Heart right ventricle (tissue), 16 donors: ENCODE results near the gene STK39. TPM values are rescaled to one million over a fixed set of nuclear protein-coding genes. Genes with fewer than 3 reads are reported as not detected.

Experiments
- ATAC-seq, 8 donors: fragments of 200-7000 bp; cut with Tn5 transposase; one replicate each; pipeline ENCODE4 v1.9.1; 2020; ENCODE audit warnings: mild to moderate bottlenecking in 8 of 8, moderate library complexity in 8 of 8, moderate number of reproducible peaks in 1 of 8
- DNase-seq, 2 donors: peaks; one replicate each; pipeline ENCODE4 v3.0.0-alpha.2; 2020
- H3K27ac ChIP-seq, 10 donors: fragments of 200-600 bp; sonication (generic) in 2 of 10; one replicate each; pipeline versions ENCODE4 v1.5.0 to v1.8.0; 2020 to 2022; ENCODE audit warnings: mild to moderate bottlenecking in 3 of 10
- H3K27me3 ChIP-seq, 7 donors: fragments of 200-600 bp; one replicate each; pipeline ENCODE4 v1.8.0; 2021 to 2022; ENCODE audit warnings: mild to moderate bottlenecking in 2 of 7
- H3K36me3 ChIP-seq, 9 donors: fragments of 200-600 bp; sonication (generic) in 1 of 9; one replicate each; pipeline versions ENCODE4 v1.5.0 to v1.8.0; 2020 to 2022; ENCODE audit warnings: mild to moderate bottlenecking in 2 of 9
- H3K4me1 ChIP-seq, 9 donors: fragments of 200-600 bp; sonication (generic) in 1 of 9; one replicate each; pipeline versions ENCODE4 v1.5.0 to v1.8.0; 2020 to 2022; ENCODE audit warnings: mild to moderate bottlenecking in 4 of 9
- H3K4me3 ChIP-seq, 10 donors: fragments of 200-600 bp; sonication (generic) in 2 of 10; one replicate each; pipeline versions ENCODE4 v1.5.0 to v1.8.0; 2020 to 2022; ENCODE audit warnings: mild to moderate bottlenecking in 7 of 10, moderate library complexity in 2 of 10
- H3K9me3 ChIP-seq, 11 donors: fragments of 200-600 bp in 10 of 11; sonication (generic) in 2 of 11; one replicate each; pipeline versions ENCODE4 v1.5.0 to v1.8.0; 2013 to 2022; ENCODE audit warnings: mild to moderate bottlenecking in 2 of 11, control low read depth in 1 of 11, moderate library complexity in 1 of 11
- WGBS, 2 donors: extraction: QIAGEN DNeasy Blood & Tissue Kit; methylation state at CpG; one replicate each; pipeline ENCODE4 v1.1.7; 2013; ENCODE audit warnings: inconsistent platforms in 1 of 2; 5-methylcytosine and 5-hydroxymethylcytosine counted together
- intact Hi-C, 10 donors: fragments of 100-400 bp; cut with DNase I; formaldehyde crosslinking; loops; one replicate each; pipeline versions ENCODE4 v1.11.1 to v1.14.2; 2022
- polyA plus RNA-seq, 2 donors: library from polyadenylated mRNA; stranded (reverse); fragments of 200-250 nt; gene quantifications; one replicate each; pipeline ENCODE4 v1.2.3, GENCODE V29; 2013
- total RNA-seq, 10 donors: library from RNA; stranded (reverse); fragmentation: NEBNext Ultra II Directional in 3 of 10; extraction: Animal tissue kit (Norgen Biotek cat#: 25700) in 3 of 10; gene quantifications; one replicate each; pipeline versions ENCODE4 v1.2.1 to v1.2.4, GENCODE V29; 2021 to 2023
- TF ChIP-seq, protein P1 (sequence below), 9 donors: fragments of 200-600 bp; sonication (generic) in 2 of 9; IDR thresholded peaks; one replicate each; pipeline versions ENCODE4 v1.5.0 to v1.8.0; 2021 to 2022; ENCODE audit warnings: antibody characterized with exemption in 9 of 9, mild to moderate bottlenecking in 5 of 9, moderate library complexity in 1 of 9
- donor health status: Arrhythmogenic right ventricular cardiomyopathy.
- donor health status: ischemic (EF 13 %, LVEDD 7.1; RV severe dilation, severe dysfunction).
- donor health status: healthy with polysubstance abuse.
- donor health status: DM: no; HTN: yes; CAD: no.
- donor health status: DM: no; HTN: no; CAD: no.
- donor health status: ischemic (EF 25% LVEDD 6.9; RV normal size, moderate dysfunction).
- donor health status: ischemic (EF 25% LVEDD 5.7; RV mildly dilated, moderate dysfunction).
- donor health status: healthy.
- donor health status: DM: yes; HTN: yes; CAD: no.
- donor health status: Ischemic cardiomyopathy.
- donor health status: ischemic (EF 35%, LVEDD 5.7; RV mildly dilated, moderate dysfunction).
- donor health status: nonischemic (EF 11% LVEDD 7.7; RV severe dilation, severe dysfunction).
- donor health status: DM: yes; HTN: yes; CAD: no.
- donor health status: PGD.
- donor health status: ischemic (EF 29% LVEDD 5.4; RV normal size, mild dysfunction).
- donor health status: nonischemic (EF 23%, LVEDD 6.1; RV moderate dilation, normal function).

STK39 gene
- total and polyA plus RNA-seq, 12 donors: 15.2 to 35.5 (median 19.6) TPM

DNA sequence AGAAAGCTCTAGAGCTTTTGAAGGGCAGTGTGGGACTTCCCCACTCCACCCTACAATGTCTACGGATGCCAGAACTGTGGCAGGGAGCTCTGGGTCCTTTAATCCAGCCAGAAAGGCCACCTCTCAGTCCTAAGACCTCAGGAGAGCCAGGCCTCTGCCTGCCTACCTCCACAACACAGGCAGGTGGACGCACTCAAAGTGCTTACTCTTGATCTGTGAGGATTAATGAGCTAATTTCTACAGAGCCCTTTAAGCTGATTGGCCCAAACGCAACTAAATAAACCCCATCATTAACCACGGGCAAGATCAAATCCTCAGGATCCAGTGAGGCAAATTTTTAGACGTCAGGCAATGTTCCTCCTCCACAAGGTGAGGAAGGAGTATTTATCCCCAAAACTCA lies 8.1 kb downstream of the STK39 start:
- Histone ChIP-seq H3K4me1 (peaks cover 3 to 61% (median 23%) of the 10 kb centered on the region in 9 donors), H3K27me3 (no peaks in the 10 kb centered on the region), H3K27ac (no peak overlapping the region), H3K36me3 (no peaks in the 10 kb centered on the region), H3K4me3 (no peak overlapping the region), H3K9me3 (no peaks in the 10 kb centered on the region)
- intact Hi-C loops: no loop called here
- peak in 1 of 8 donors; percentile 20 for ATAC-seq
- WGBS, 2 donors: 74 to 86% methylated on average over 5 of the region's 5 CpGs
- TF ChIP-seq, protein P1, sequence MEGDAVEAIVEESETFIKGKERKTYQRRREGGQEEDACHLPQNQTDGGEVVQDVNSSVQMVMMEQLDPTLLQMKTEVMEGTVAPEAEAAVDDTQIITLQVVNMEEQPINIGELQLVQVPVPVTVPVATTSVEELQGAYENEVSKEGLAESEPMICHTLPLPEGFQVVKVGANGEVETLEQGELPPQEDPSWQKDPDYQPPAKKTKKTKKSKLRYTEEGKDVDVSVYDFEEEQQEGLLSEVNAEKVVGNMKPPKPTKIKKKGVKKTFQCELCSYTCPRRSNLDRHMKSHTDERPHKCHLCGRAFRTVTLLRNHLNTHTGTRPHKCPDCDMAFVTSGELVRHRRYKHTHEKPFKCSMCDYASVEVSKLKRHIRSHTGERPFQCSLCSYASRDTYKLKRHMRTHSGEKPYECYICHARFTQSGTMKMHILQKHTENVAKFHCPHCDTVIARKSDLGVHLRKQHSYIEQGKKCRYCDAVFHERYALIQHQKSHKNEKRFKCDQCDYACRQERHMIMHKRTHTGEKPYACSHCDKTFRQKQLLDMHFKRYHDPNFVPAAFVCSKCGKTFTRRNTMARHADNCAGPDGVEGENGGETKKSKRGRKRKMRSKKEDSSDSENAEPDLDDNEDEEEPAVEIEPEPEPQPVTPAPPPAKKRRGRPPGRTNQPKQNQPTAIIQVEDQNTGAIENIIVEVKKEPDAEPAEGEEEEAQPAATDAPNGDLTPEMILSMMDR (IDR thresholded peaks at IDR 0.05): no peak
- DNase-seq: no peak

DNA sequence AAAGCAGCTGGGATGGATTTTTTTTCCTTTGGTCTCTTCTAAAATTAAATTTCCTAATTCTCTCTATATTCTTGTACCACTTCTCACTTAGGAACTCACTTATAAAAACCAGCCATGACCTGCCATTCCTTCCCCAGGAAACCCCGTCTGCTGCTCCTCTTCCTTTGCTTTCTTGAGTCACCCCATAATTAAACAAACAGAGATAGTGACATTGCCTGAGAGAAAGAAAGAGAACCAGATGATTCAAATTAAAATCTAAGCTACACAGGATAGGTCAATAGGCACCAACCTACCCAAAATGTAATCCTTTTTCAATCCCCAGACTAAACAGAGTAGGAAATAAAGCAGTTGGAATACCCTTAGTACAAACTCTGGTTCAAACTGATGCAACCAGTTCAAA lies 9.7 kb downstream of the STK39 start:
- 84 to 87% methylated on average over 1 of the region's 1 CpG for WGBS, 2 donors
- no peak for ATAC-seq

DNA sequence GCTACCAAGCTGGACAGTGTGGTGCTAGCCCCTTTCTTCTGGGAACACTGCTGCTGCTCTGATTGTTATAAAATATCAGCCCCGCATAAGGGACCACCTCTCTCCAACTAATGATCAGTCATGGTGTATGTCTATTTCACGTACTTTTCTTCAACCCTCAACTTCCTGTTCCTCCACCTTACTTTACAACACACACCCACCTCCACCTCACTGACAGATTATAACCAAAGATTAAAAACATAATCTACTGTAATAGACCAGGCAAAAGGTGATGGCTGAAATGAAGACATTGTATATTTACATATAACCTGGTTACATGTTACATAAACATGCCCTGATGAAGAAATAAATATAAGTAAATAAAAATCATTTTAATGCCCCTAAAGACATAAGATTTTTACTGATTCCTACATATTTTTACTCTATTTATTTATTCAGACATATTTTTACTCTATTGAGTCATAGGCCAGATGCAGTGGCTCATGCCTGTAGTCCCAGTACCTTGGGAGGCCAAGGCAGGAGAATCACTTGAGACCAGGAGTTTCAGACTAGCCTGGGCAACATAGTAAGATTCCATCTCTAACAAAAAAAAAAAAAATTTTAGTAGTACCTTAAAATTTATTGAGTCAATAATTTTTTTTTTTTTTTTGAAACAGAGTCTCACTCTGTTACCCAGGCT lies 12.8 kb downstream of the STK39 start:
- Histone ChIP-seq H3K4me3 (no peak overlapping the region), H3K27me3 (no peaks in the 10 kb centered on the region), H3K4me1 (peaks cover 0 to 28% (median 7%) of the 10 kb centered on the region in 9 donors), H3K27ac (no peak overlapping the region), H3K36me3 (peaks cover 0 to 7% (median 0%) of the 10 kb centered on the region in 9 donors), H3K9me3 (peaks cover 0 to 7% (median 0%) of the 10 kb centered on the region in 11 donors)
- no peak for ATAC-seq
- WGBS, 2 donors: 91 to 95% methylated on average over 2 of the region's 2 CpGs
- TF ChIP-seq, protein P1 (IDR thresholded peaks at IDR 0.05): no peak
- DNase-seq: no peak
- intact Hi-C loops: no loop called here

More for the DNA sequence above, 9.7 kb downstream of the STK39 start:
- TF ChIP-seq, protein P1 (IDR thresholded peaks at IDR 0.05): no peak
- intact Hi-C loops: no loop called here
- Histone ChIP-seq H3K4me3 (no peak overlapping the region), H3K9me3 (no peaks in the 10 kb centered on the region), H3K36me3 (no peaks in the 10 kb centered on the region), H3K27me3 (no peaks in the 10 kb centered on the region), H3K27ac (no peak overlapping the region), H3K4me1 (peaks cover 3 to 48% (median 17%) of the 10 kb centered on the region in 9 donors)
- no peak for DNase-seq

DNA sequence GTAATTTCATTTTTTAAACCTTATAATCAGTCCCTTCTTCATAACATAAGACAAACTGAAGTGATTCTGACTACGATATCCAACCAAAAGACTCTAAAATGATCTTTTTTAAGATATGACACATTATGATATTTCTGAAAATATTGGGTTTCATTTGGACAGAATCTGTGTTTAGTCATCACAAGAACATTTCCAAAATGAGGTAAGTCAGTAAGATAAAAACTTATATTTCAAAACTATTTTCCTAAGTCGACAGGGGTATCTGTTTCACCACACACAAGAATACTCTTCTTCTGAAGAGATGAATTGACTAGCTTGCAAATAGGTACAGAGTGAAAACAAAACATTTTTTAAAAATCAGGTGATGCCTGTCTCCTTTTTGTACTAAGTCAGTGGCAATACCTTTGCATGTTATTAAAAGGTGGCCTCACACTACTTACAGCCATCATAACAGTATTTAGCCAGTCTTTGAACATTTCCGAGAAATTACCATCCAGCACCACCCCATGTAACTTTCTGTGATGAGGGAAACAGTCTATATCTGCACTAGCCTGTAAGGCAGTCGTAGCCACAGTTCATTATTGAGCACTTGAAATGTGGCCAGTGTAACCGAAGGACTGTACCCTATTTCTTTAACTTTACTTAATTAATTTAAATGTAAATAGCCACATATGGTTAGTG lies 13.5 kb downstream of the STK39 start:
- peaks cover 0 to 21% (median 4%) of the 10 kb centered on the region in 9 donors for H3K4me1 ChIP-seq

More for the DNA sequence above, 13.5 kb downstream of the STK39 start:
- H3K4me3 ChIP-seq: no peak overlapping the region
- H3K9me3 ChIP-seq: peaks cover 0 to 7% (median 0%) of the 10 kb centered on the region in 11 donors
- peaks cover 0 to 7% (median 0%) of the 10 kb centered on the region in 9 donors for H3K36me3 ChIP-seq
- TF ChIP-seq, protein P1 (IDR thresholded peaks at IDR 0.05): no peak
- H3K27me3 ChIP-seq: no peaks in the 10 kb centered on the region
- H3K27ac ChIP-seq: no peak overlapping the region
- ATAC-seq (no peak), DNase-seq (no peak)
- WGBS, 2 donors: 88 to 94% methylated on average over 5 of the region's 5 CpGs
- intact Hi-C loops: no loop called here
